ENCODE data around the gene REC114. TPM values are rescaled to one million over a fixed set of nuclear protein-coding genes. Genes with fewer than 3 reads are reported as not detected.

REC114 gene
- total and polyA plus RNA-seq, 9 of the 15 experiments (the other 6 are each of a cell fraction or from before 2014, with no cell fraction given) = 0.07 to 0.24 TPM; not detected in 7

- TF ChIP-seq ETS1 (conservative IDR thresholded peaks at IDR 0.05; ENCODE audit: control insufficient read depth, low read depth, low read length) (no peak), ZBED1 (IDR thresholded peaks at IDR 0.05) (no peak), ZBTB5 (IDR thresholded peaks at IDR 0.05) (no peak), ZBTB43 (CRISPR knock-in tag; IDR thresholded peaks at IDR 0.05) (0 out of 2 replicates have a peak, but pooled peaks have one; percentile 41), MTA2 (IDR thresholded peaks at IDR 0.05; ENCODE audit: low read depth) (no peak), PTTG1 (tag; IDR thresholded peaks at IDR 0.05; ENCODE audit: low read depth) (no peak), FOXA1 (IDR thresholded peaks at IDR 0.05; ENCODE audit: borderline replicate concordance) (no peak), CAMTA2 (CRISPR knock-in tag; conservative IDR thresholded peaks at IDR 0.05) (no peak), MEF2A (IDR thresholded peaks at IDR 0.05; ENCODE audit: control insufficient read depth, low read depth, low read length) (no peak), E2F4 (CRISPR knock-in tag; IDR thresholded peaks at IDR 0.05; ENCODE audit: low read depth) (no peak), ZNF830 (CRISPR knock-in tag; IDR thresholded peaks at IDR 0.05) (no peak)
These were observed 121.3 kb downstream of the REC114 start (continued) for GRCh38 chr15:73564255-73564654.

Measured in K562 (cell line).